GM12878 (cell line): ENCODE measurements around the gene RETN. TPM values are rescaled to one million over a fixed set of nuclear protein-coding genes. Genes with fewer than 3 reads are reported as not detected.
A peak's percentile ranks its signal among the peaks of the same experiment; 100 is the strongest.

Experiments
- BHLHE40 ChIP-seq, 2 experiments: fragments of 450-650 bp in 1 of 2; IDR thresholded peaks; 2 replicates each; pipeline ENCODE4 v1.6.1; 2011 to 2017; ENCODE audit warnings: low read depth in 2 of 2, borderline replicate concordance in 1 of 2, improper control_type of control experiment in 1 of 2, low read length in 1 of 2, mild to moderate bottlenecking in 1 of 2
- CBX3 ChIP-seq: fragments of 200-600 bp; sonication (generic); IDR thresholded peaks from 2 replicates; pipeline ENCODE4 v1.6.1; 2016; ENCODE audit warnings: low read depth, borderline replicate concordance
- CBX5 ChIP-seq: sonication (generic); IDR thresholded peaks from 2 replicates; pipeline ENCODE4 v1.6.1; 2016; ENCODE audit warnings: low read depth, moderate library complexity, mild to moderate bottlenecking, inconsistent platforms
- CEBPB ChIP-seq, 2 experiments: fragments of 150-350 bp in 1 of 2; IDR thresholded peaks; 2 replicates each; pipeline ENCODE4 v1.6.1; 2012 to 2014; ENCODE audit warnings: low read depth in 2 of 2, low read length in 2 of 2, borderline replicate concordance in 1 of 2, inconsistent platforms in 1 of 2
- ESRRA ChIP-seq: IDR thresholded peaks from 2 replicates; pipeline ENCODE4 v1.6.1; 2012; ENCODE audit warnings: mild to moderate bottlenecking, low read length, improper control_type of control experiment
- HDAC6 ChIP-seq: fragments of 200-600 bp; sonication (generic); IDR thresholded peaks from one replicate; pipeline ENCODE4 v1.8.0; 2017; ENCODE audit warnings: antibody characterized with exemption; ENCODE audit not compliant: unreplicated experiment
- NR2C1 ChIP-seq: fragments of 450-650 bp; IDR thresholded peaks from 2 replicates; pipeline ENCODE4 v1.6.1; 2017; ENCODE audit warnings: antibody characterized with exemption, mild to moderate bottlenecking, moderate library complexity
- NRF1 ChIP-seq: conservative IDR thresholded peaks from 2 replicates; pipeline ENCODE4 v1.6.1; 2011; ENCODE audit warnings: mild to moderate bottlenecking, low read depth, low read length, improper control_type of control experiment
- PKNOX1 ChIP-seq: fragments of 450-650 bp; IDR thresholded peaks from 2 replicates; pipeline ENCODE4 v1.6.1; 2016; ENCODE audit warnings: mild to moderate bottlenecking
- POLR2AphosphoS2 ChIP-seq: IDR thresholded peaks from 2 replicates; pipeline ENCODE4 v1.6.1; 2011; ENCODE audit warnings: low read depth, mild to moderate bottlenecking, low read length, improper control_type of control experiment, moderate library complexity
- REST ChIP-seq: IDR thresholded peaks from 2 replicates; pipeline ENCODE4 v1.6.1; 2012; ENCODE audit warnings: mild to moderate bottlenecking, low read depth, low read length
- RUNX3 ChIP-seq: IDR thresholded peaks from 2 replicates; pipeline ENCODE4 v1.6.1; 2012; ENCODE audit warnings: low read length, inconsistent platforms
- SMAD5 ChIP-seq: IDR thresholded peaks from 2 replicates; pipeline ENCODE4 v1.6.1; 2016; ENCODE audit warnings: antibody characterized with exemption, low read depth
- TARDBP ChIP-seq: IDR thresholded peaks from 2 replicates; pipeline ENCODE4 v1.6.1; 2016; ENCODE audit warnings: borderline replicate concordance
- YY1 ChIP-seq: IDR thresholded peaks from 2 replicates; pipeline ENCODE4 v1.6.1; 2011; ENCODE audit warnings: low read depth, mild to moderate bottlenecking, low read length
- ZBTB4 ChIP-seq: fragments of 450-650 bp; formaldehyde crosslinking; IDR thresholded peaks from 2 replicates; pipeline ENCODE4 v1.4.0; 2022; ENCODE audit warnings: mild to moderate bottlenecking, moderate library complexity
- ZNF384 ChIP-seq: IDR thresholded peaks from 2 replicates; pipeline ENCODE4 v1.6.1; 2012; ENCODE audit warnings: low read depth, mild to moderate bottlenecking, low read length, improper control_type of control experiment, borderline replicate concordance
- ZNF592 ChIP-seq: fragments of 450-650 bp; IDR thresholded peaks from 2 replicates; pipeline ENCODE4 v1.6.1; 2017; ENCODE audit warnings: mild to moderate bottlenecking, moderate library complexity
- polyA plus RNA-seq, 11 experiments: library from polyadenylated mRNA; depleted of rRNA in 4 of 11; unstranded in 6 of 11; stranded (reverse) in 5 of 11; fragments of >200 nt; fragmentation: Nextera tagmentation in 4 of 11; fragmentation: Illumina TruSeq in 1 of 11; extraction: Ambion mirVana in 4 of 11; extraction: Trizol in 1 of 11; gene quantifications; 1 replicate in 1 of 11; 2 replicates in 10 of 11; pipeline versions ENCODE4 v1.2.1 to v1.2.3, GENCODE V29; 2011 to 2016; ENCODE audit warnings: inconsistent platforms in 2 of 11, missing spikeins in 2 of 11, low read depth in 1 of 11
- total RNA-seq, 4 experiments: library from RNA; depleted of rRNA in 3 of 4; stranded (reverse); fragments of >200 nt in 3 of 4; fragmentation: Illumina TruSeq in 1 of 4; extraction: Trizol in 1 of 4; gene quantifications; 2 replicates each; pipeline versions ENCODE4 v1.2.1 to v1.2.3, GENCODE V29; 2013 to 2021

RETN gene
- total and polyA plus RNA-seq, 10 of the 15 experiments (the other 5 are each of a cell fraction or from before 2014, with no cell fraction given): 0.26 TPM; not detected in 9

- TF ChIP-seq ZNF592 (no peak), CEBPB (IDR thresholded peaks at IDR 0.05; ENCODE audit: borderline replicate concordance in 1 of 2, low read depth in 2 of 2, low read length in 2 of 2) (no peak), YY1 (no peak), CBX3 (no peak), TARDBP (no peak), ZNF384 (peak; percentile 31; the same call in 1 of the 2 replicates), NRF1 (no peak), POLR2AphosphoS2 (no peak), CBX5 (no peak), ZBTB4 (CRISPR knock-in tag) (no peak), BHLHE40 (IDR thresholded peaks at IDR 0.05; ENCODE audit: borderline replicate concordance in 1 of 2, low read depth in 2 of 2, low read length in 1 of 2) (peak in 1 of 2 experiments; percentile 29; a peak in 1 of 4 replicates), RUNX3 (peak; percentile 51; the same call in 1 of the 2 replicates), PKNOX1 (no peak), ESRRA (no peak), SMAD5 (no peak), REST (no peak), NR2C1 (no peak), HDAC6 (no peak)
Measured at GRCh38 chr19:7718668-7719067, 49.8 kb downstream of the RETN start (continued).
